Activated CD4-positive, alpha-beta T cell treated with anti-CD3 and anti-CD28 coated beads, Interleukin-2, amount 50 U/mL, for 48 hours (primary cell): ENCODE results near the gene ITM2C.

Experiments
- DNase-seq, 2 experiments: peaks; one replicate each; pipeline ENCODE4 v3.0.0-alpha.2; 2020

ITM2C gene, protein sequence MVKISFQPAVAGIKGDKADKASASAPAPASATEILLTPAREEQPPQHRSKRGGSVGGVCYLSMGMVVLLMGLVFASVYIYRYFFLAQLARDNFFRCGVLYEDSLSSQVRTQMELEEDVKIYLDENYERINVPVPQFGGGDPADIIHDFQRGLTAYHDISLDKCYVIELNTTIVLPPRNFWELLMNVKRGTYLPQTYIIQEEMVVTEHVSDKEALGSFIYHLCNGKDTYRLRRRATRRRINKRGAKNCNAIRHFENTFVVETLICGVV

DNA sequence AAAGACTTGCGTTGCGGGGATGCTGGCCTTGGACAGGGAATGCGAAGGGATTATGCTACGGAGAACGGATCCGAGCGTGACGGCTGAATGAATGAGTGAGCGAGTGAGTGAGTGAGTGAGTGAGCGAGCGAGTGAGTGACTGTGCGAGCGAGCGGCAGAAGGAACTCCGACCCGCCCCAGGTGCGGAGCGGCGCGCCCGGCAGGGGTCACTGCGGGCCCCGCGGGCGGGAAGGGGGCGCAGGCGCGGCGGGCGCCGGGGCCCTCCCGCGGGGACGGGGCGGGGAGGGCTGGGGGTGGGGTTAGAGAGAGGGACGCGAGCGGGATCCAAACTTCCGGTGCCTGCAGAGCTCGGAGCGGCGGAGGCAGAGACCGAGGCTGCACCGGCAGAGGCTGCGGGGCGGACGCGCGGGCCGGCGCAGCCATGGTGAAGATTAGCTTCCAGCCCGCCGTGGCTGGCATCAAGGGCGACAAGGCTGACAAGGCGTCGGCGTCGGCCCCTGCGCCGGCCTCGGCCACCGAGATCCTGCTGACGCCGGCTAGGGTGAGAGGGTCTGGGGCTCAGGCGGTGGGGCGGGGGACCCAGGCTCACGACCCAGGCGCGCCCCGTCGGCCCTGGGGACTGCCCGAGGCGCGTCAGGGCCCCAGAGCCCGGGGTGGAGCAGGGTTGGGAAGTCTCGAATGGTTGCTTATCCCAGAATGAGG, at the start of gene ITM2C:
TSS of gene ITM2C (plus strand) at position 338 of the 702 bp plus-strand sequence. CDS start at position 422, 84 bp downstream.
- DNase-seq = peak; percentile 74 to 79

DNA sequence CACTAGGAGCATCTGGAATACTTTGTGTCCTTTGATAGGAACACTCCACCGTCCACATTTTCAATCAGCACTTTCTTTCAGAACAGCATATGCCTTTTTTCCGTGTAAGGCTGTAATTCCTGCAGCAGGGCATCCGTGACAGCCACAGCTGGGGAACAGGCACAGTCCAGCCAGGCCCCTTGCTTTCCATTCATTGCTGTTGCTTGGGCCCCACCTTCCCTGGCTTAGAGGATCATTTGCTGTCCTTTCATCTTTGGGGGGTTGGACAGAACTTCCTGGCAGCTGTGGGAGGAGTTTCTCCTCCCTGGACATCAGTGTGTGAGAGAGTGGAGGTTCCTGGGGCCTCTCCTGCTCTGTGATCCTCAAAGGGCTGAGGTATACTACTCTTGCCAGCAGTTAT, 49.7 kb upstream of the ITM2C start:
- no peak for DNase-seq

GRCh38 chr2:230816735-230817134, 48.0 kb upstream of the ITM2C start:
- no peak for DNase-seq

- no peak for DNase-seq
Observed at GRCh38 chr2:230819433-230819832, 45.3 kb upstream of the ITM2C start.

DNA sequence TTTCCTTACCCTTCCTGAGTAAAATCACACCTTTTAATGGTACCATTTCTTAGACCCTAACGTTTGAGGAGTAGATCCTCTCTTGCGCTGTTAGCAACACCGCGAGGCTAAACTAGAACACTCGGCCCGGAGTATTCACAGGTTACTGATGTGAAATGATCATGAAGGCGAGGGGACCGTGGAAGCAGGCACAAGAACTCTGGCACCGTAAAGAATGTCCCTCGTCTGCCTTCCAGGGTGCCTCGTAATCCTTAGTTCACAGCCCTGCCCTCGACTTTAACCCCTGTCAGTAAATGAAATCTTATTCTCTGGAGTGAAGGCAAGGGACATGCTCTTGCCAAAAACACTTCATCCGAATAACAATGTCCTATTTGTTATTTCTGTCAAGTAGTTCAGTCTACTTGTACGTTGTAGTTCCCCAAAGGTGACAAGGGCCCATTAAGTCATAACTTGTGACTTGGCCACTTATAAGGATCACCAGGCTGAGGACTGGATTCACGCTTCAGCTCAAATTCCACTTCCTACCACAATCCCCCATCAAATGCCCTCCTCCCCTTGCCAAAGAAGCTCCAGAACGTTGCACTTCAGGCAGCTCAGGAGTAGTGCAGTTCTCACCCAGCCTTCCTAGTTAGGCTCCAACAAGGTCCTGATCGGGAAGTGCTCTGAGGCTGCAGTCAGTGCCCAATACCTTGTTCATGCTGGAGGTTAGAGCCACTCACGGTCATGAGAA, 43.3 kb upstream of the ITM2C start:
- no peak for DNase-seq

- no peak for DNase-seq
Observed at GRCh38 chr2:230821991-230822520, 42.7 kb upstream of the ITM2C start.

DNA sequence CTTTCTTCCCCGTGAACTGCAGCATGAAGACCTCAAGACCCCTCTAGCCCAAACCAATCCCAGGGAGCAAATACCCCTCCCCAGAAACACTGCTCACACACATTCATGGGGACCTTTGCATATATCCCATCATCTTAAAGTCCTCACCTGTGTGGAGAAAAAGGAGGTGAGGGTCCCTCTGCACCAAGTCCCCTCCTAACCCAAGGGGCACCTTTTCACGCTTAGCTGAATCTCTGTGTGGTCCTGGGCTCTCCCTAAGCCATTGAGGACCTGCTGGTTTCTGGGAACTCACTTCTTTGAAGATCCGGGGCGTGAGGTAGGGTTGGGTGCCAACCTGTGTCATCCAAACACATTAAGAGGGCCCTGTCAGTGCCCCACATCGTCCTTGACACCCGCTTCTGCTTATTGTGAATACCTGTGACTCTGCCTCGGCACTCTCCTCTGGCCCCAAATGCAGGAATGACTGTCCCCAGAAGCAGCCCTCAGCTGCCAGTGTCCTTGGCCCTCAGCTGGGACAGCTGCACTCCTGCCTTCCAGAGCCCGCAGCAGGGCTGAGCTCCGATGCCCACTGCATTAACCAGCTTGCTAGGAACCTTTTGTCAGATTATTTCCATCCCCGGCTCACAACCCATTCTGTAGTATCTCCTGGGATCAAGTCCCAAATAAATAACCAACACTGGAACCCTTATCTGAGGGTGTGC, 41.3 kb upstream of the ITM2C start:
- no peak for DNase-seq

DNA sequence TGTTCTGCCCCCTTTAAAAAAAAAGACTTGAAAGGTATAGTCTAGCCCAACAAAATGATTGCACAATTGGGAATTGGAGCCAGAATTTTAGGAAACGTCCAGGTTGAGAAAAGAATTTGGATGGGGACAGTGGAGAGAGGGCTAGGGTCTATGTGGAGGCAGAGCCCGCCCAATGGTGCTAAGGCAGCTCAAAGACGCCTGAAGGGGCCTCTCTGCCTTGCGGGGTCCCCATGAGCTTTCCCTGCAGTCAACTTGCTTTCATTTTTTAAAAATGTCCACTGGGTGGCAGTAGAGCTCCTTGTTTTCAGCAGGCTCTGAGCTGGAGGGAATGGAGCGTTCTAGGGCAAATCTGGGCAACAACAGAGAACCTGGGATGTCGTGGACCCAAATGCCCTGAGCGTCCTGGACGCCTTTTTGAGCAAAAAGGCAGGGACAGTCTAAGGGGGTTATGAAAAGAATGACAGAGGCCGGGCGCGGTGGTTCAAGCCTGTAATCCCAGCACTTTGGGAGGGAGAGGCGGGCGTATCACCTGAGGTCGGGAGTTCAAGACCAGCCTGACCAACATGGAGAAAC, 40.2 kb upstream of the ITM2C start:
- DNase-seq = peak; percentile 33 to 53

GRCh38 chr2:230825354-230825753, 39.4 kb upstream of the ITM2C start:
- no peak for DNase-seq

- no peak for DNase-seq
Observed at GRCh38 chr2:230827774-230828271, 36.9 kb upstream of the ITM2C start.

GRCh38 chr2:230828272-230828961, 36.3 kb upstream of the ITM2C start:
- peak; percentile 34 for DNase-seq

DNA sequence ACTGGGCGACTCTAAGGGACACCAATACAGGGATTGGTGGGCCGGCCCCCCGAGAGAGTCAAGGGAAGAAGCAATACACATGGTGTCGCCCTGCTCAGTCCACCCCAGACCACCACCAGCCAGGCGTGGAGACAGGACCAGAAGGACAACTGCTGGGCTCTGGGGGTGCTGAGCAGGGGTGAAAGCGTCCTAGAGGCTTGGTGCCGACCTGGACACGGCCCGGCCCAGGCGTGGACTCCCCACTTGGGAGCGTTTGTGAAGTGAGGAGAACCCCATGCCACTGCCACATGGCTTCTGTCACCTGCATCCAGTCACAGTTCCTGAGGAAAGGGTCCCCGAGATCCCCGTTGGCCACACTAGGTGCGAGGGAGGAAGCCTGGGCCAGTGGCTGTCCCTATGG, 35.4 kb upstream of the ITM2C start:
- DNase-seq = no peak

DNA sequence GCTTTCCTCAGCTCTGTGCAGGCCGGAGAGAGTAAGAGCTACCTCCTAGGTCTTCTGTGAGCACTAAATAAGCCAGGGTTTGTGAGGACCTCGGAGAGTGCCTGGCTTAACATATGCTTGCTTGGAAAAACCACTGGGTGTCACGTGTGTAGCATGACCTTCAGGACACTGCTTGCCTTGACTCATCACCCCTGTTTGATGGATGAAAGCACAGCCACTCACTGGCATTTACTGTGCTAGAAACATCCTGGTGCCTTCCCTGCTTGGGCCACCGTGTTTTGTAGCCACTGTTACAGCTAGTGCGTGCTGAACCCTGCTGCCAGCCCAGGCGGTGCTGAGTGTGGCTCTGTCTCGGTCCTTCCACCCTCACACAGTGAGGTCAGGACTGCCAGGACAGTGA, 34.8 kb upstream of the ITM2C start:
- DNase-seq = no peak

DNA sequence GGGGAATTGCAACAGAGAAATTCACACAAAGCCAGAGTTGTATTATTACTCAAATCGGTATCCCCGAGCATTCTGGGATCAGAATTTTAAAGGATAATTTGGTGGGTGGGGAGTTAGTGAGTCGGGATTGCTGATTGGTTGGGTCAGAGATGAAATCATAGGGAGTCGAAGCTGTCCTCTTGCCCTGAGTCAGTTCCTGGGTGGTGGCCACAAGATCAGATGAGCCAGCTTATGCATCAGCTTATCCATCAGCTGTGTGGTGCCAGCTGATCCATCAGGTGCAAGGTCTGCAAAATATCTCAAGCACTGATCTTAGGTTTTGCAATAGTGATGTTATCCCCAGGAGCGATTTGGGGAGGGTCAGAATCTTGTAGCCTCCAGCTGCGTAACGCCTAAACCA, 34.3 kb upstream of the ITM2C start:
- DNase-seq = no peak

GRCh38 chr2:230840301-230840700, 24.4 kb upstream of the ITM2C start:
- no peak for DNase-seq

- DNase-seq = no peak
Observed at GRCh38 chr2:230842473-230842872, 22.3 kb upstream of the ITM2C start.

GRCh38 chr2:230843132-230843531, 21.6 kb upstream of the ITM2C start:
- DNase-seq = no peak

GRCh38 chr2:230846360-230846759, 18.4 kb upstream of the ITM2C start:
- DNase-seq = no peak

- DNase-seq = peak; percentile 97 to 98
Observed at GRCh38 chr2:230847883-230848388, 16.8 kb upstream of the ITM2C start.

GRCh38 chr2:230849633-230850357, 14.9 kb upstream of the ITM2C start:
- DNase-seq = peak; percentile 79 to 83

DNA sequence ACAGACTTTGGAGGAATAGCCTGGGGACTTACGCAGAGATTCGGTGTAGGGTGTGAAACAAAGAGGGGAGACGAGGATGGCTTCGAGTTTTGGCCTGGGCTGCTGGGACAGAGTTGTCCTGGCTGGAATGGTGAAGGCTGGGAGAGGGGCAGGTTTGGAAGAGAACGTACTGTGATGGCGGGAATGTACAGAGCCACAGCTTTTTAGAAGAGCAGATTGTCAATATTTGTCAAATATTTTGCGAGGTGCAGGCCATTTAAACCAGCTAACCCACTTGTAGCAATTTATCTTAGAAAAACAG, 14.4 kb upstream of the ITM2C start:
- DNase-seq = no peak
